ENCODE data around the gene HORMAD2. TPM values are rescaled to one million over a fixed set of nuclear protein-coding genes. Genes with fewer than 3 reads are reported as not detected.

Gene HORMAD2
- total and polyA plus RNA-seq, 2 donors (not counting 1 experiment from before 2014, with no cell fraction given) = not detected

DNA sequence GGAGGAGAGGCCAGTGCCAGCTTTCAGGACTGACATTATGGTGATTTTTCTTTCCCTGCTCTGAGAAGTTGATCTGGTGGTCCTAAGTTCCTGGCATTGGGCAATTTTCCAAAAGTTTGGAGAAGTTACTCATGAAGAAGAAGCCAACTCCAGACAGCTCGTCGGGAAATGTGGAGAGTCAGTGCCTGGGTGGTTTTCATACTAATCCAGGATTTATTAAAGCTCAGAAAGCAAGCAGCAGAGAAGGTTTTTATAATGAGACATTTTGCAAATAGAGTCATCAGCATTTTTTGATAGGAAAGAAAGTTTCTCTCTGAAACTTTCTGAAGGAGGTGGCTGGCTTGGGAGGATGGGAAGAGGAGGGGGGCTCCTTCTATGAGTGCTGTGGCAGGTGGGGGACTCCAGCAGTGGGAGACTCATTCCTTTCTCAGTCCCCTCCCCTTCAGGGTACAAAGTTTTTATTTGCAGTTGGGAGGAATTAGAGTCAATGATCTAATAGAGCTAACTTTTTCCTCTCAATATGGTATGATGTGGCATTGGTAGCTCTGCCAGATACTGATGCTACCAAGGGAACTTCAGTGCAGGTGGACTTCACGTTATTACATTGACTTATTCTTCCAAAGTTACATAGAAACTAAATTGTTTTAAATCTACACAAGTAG is 110.9 kb downstream of the HORMAD2 start:
- Histone ChIP-seq H3K36me3 (ENCODE audit: control insufficient read depth, insufficient read depth, low read length) (no peaks in the 10 kb centered on the region), H4K20me1 (ENCODE audit: control insufficient read depth, extremely low read depth, insufficient read depth, low read length) (no peaks in the 10 kb centered on the region), H3K79me2 (ENCODE audit: control insufficient read depth, insufficient read depth, low read length) (no peaks in the 10 kb centered on the region), H3K9me3 (ENCODE audit: control insufficient read depth, insufficient read depth, low read depth, low read length) (no peaks in the 10 kb centered on the region), H3K9ac (ENCODE audit: insufficient read depth, low read length) (no peak overlapping the region), H2AFZ (ENCODE audit: low read length) (no peak overlapping the region), H3K4me2 (ENCODE audit: extremely low read depth, insufficient read depth, low read length) (no peak overlapping the region), H3K4me3 (replicated peaks in 1 of 4; ENCODE audit: control extremely low read depth in 1 of 4, insufficient read depth in 1 of 4, low read depth in 3 of 4, low read length in 4 of 4) (no peak overlapping the region), H3K27me3 (ENCODE audit: control insufficient read depth, insufficient read depth, low read length) (no peaks in the 10 kb centered on the region), H3K27ac (ENCODE audit: insufficient read depth, low read length) (no peak overlapping the region), H3K4me1 (ENCODE audit: control insufficient read depth, extremely low read depth, insufficient read depth, low read length) (peaks cover 11% of the 10 kb centered on the region)
- TF ChIP-seq, protein P1, sequence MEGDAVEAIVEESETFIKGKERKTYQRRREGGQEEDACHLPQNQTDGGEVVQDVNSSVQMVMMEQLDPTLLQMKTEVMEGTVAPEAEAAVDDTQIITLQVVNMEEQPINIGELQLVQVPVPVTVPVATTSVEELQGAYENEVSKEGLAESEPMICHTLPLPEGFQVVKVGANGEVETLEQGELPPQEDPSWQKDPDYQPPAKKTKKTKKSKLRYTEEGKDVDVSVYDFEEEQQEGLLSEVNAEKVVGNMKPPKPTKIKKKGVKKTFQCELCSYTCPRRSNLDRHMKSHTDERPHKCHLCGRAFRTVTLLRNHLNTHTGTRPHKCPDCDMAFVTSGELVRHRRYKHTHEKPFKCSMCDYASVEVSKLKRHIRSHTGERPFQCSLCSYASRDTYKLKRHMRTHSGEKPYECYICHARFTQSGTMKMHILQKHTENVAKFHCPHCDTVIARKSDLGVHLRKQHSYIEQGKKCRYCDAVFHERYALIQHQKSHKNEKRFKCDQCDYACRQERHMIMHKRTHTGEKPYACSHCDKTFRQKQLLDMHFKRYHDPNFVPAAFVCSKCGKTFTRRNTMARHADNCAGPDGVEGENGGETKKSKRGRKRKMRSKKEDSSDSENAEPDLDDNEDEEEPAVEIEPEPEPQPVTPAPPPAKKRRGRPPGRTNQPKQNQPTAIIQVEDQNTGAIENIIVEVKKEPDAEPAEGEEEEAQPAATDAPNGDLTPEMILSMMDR (conservative IDR thresholded peaks at IDR 0.05 in 1 of 2, IDR thresholded peaks at IDR 0.05 in 1 of 2; ENCODE audit: low read depth in 1 of 2, low read length in 2 of 2) = no peak
- no peak for TF ChIP-seq EZH2 (IDR thresholded peaks at IDR 0.05; ENCODE audit: low read length, missing control alignments)
- peak in 1 of 2 donors; percentile 69 for DNase-seq (ENCODE audit: low read depth in 2 of 2)

DNA sequence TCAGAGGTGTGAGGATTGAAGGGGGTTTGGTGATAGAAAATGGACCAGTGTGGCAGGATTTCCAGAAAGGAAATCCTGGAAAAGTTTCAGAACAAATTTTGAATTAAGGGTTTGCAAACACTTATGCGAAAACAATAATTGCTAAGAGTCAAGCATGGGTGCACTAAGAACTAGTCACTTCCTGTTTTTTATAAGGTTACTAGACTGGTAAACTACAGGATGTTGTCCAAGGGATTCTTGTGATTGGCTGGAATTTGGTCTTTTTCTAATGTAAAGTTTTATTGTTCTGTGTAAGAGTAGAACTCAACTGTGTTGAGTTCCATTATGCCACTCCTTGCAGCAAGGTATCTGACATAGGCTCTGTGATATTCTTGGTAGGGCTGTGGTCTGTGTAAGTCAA is 112.2 kb downstream of the HORMAD2 start:
- no peak overlapping the region for H3K4me3 ChIP-seq (replicated peaks in 1 of 4; ENCODE audit: control extremely low read depth in 1 of 4, insufficient read depth in 1 of 4, low read depth in 3 of 4, low read length in 4 of 4)
- no peak overlapping the region for H3K9ac ChIP-seq (ENCODE audit: insufficient read depth, low read length)
- TF ChIP-seq, protein P1 (conservative IDR thresholded peaks at IDR 0.05 in 1 of 2, IDR thresholded peaks at IDR 0.05 in 1 of 2; ENCODE audit: low read depth in 1 of 2, low read length in 2 of 2) = no peak
- no peak for TF ChIP-seq EZH2 (IDR thresholded peaks at IDR 0.05; ENCODE audit: low read length, missing control alignments)
- no peaks in the 10 kb centered on the region for H3K79me2 ChIP-seq (ENCODE audit: control insufficient read depth, insufficient read depth, low read length)
- H3K36me3 ChIP-seq (ENCODE audit: control insufficient read depth, insufficient read depth, low read length) = no peaks in the 10 kb centered on the region
- H3K27ac ChIP-seq (ENCODE audit: insufficient read depth, low read length) = no peak overlapping the region
- H2AFZ ChIP-seq (ENCODE audit: low read length) = no peak overlapping the region
- no peaks in the 10 kb centered on the region for H4K20me1 ChIP-seq (ENCODE audit: control insufficient read depth, extremely low read depth, insufficient read depth, low read length)
- no peak overlapping the region for H3K4me2 ChIP-seq (ENCODE audit: extremely low read depth, insufficient read depth, low read length)
- no peaks in the 10 kb centered on the region for H3K9me3 ChIP-seq (ENCODE audit: control insufficient read depth, insufficient read depth, low read depth, low read length)
- no peaks in the 10 kb centered on the region for H3K27me3 ChIP-seq (ENCODE audit: control insufficient read depth, insufficient read depth, low read length)
- DNase-seq (ENCODE audit: low read depth in 2 of 2) = no peak
- peaks cover 19% of the 10 kb centered on the region for H3K4me1 ChIP-seq (ENCODE audit: control insufficient read depth, extremely low read depth, insufficient read depth, low read length)

DNA sequence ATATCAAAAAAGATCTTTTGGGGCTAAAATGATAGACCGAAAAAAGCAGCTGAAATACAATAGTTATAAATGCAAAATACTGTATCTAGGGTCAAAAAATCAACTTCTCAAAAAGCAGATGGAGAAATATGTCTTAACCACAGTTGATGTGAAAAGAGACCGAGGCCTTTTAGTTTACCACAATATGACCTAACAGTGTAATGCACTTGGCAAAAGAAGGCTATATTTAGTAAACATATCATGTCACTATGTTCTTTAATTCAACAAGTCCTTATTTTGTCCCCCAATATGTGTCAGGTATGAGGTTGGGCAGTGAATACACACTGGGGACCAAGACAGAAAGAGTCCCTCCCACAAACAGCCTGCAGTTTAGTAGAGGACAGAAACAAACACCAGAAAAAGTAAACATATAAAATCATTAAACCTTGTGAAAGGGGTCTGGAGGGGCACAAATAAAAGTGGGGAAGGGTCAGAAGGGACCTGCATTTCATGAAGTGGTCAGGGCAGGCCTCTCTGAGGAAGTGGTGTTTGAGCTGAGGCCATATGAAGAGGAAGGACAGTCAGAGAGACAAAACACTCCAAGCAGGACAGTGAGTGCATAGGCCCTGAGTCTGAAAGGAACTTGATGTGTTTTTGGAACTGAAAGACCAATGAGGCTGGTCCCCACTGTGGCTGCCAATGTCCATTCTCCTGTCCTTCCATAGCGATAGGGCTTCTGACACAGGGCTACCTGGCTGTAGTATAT is 112.9 kb downstream of the HORMAD2 start:
- H2AFZ ChIP-seq (ENCODE audit: low read length) = no peak overlapping the region
- no peaks in the 10 kb centered on the region for H3K36me3 ChIP-seq (ENCODE audit: control insufficient read depth, insufficient read depth, low read length)
- H3K79me2 ChIP-seq (ENCODE audit: control insufficient read depth, insufficient read depth, low read length) = no peaks in the 10 kb centered on the region
- H3K27ac ChIP-seq (ENCODE audit: insufficient read depth, low read length) = peak overlapping the region; percentile 46
- no peak overlapping the region for H3K4me2 ChIP-seq (ENCODE audit: extremely low read depth, insufficient read depth, low read length)
- H3K9ac ChIP-seq (ENCODE audit: insufficient read depth, low read length) = no peak overlapping the region
- H3K9me3 ChIP-seq (ENCODE audit: control insufficient read depth, insufficient read depth, low read depth, low read length) = no peaks in the 10 kb centered on the region
- TF ChIP-seq EZH2 (IDR thresholded peaks at IDR 0.05; ENCODE audit: low read length, missing control alignments) = no peak
- TF ChIP-seq, protein P1 (conservative IDR thresholded peaks at IDR 0.05 in 1 of 2, IDR thresholded peaks at IDR 0.05 in 1 of 2; ENCODE audit: low read depth in 1 of 2, low read length in 2 of 2) = no peak
- H4K20me1 ChIP-seq (ENCODE audit: control insufficient read depth, extremely low read depth, insufficient read depth, low read length) = no peaks in the 10 kb centered on the region
- H3K27me3 ChIP-seq (ENCODE audit: control insufficient read depth, insufficient read depth, low read length) = no peaks in the 10 kb centered on the region
- H3K4me1 ChIP-seq (ENCODE audit: control insufficient read depth, extremely low read depth, insufficient read depth, low read length) = peaks cover 25% of the 10 kb centered on the region
- no peak for DNase-seq (ENCODE audit: low read depth in 2 of 2)
- H3K4me3 ChIP-seq (replicated peaks in 1 of 4; ENCODE audit: control extremely low read depth in 1 of 4, insufficient read depth in 1 of 4, low read depth in 3 of 4, low read length in 4 of 4) = no peak overlapping the region
